K562 (cell line): ENCODE data around the gene BCL10. TPM values are rescaled to one million over a fixed set of nuclear protein-coding genes. Genes with fewer than 3 reads are reported as not detected.

Experiments used
- ETS1 ChIP-seq: conservative IDR thresholded peaks from 2 replicates; pipeline ENCODE4 v1.6.1; 2011; ENCODE audit warnings: low read depth, mild to moderate bottlenecking, low read length; ENCODE audit not compliant: control insufficient read depth
- ETV6 ChIP-seq, 3 experiments: fragments of 150-350 bp in 1 of 3; sonication (generic) in 1 of 3; formaldehyde crosslinking in 1 of 3; IDR thresholded peaks; 2 replicates each; pipeline versions ENCODE4 v1.6.1 to v1.8.0; 2014 to 2022; ENCODE audit warnings: borderline replicate concordance in 2 of 3, low read depth in 2 of 3, antibody characterized with exemption in 1 of 3, low read length in 1 of 3, mild to moderate bottlenecking in 1 of 3, missing genetic modification reagents in 1 of 3
- EWSR1 ChIP-seq: fragments of 450-650 bp; IDR thresholded peaks from 2 replicates; pipeline ENCODE4 v1.6.1; 2018; ENCODE audit warnings: borderline replicate concordance, mild to moderate bottlenecking, low read depth, moderate library complexity; ENCODE audit not compliant: partially characterized antibody
- FOXO4 ChIP-seq: fragments of 450-650 bp; formaldehyde crosslinking; IDR thresholded peaks from 2 replicates; pipeline ENCODE4 v1.4.0; 2020; ENCODE audit warnings: mild to moderate bottlenecking, moderate library complexity
- JUNB ChIP-seq: fragments of 450-650 bp; formaldehyde crosslinking; conservative IDR thresholded peaks from 2 replicates; pipeline ENCODE4 v1.4.0; 2020; ENCODE audit warnings: mild to moderate bottlenecking
- PML ChIP-seq: IDR thresholded peaks from 2 replicates; pipeline ENCODE4 v1.6.1; 2012; ENCODE audit warnings: low read length, inconsistent platforms
- RFX5 ChIP-seq: IDR thresholded peaks from 2 replicates; pipeline ENCODE4 v1.6.1; 2011; ENCODE audit warnings: low read depth, mild to moderate bottlenecking, improper control_type of control experiment, low read length
- SMARCC2 ChIP-seq: fragments of 450-650 bp; IDR thresholded peaks from 2 replicates; pipeline ENCODE4 v1.6.1; 2017; ENCODE audit warnings: antibody characterized with exemption, moderate library complexity, mild to moderate bottlenecking, low read depth
- ZBTB5 ChIP-seq: fragments of 450-650 bp; IDR thresholded peaks from 2 replicates; pipeline ENCODE4 v1.6.1; 2017; ENCODE audit warnings: antibody characterized with exemption
- ZNF232 ChIP-seq: sonication (generic); formaldehyde crosslinking; IDR thresholded peaks from 2 replicates; pipeline ENCODE4 v1.8.0; 2022; ENCODE audit warnings: mild to moderate bottlenecking, missing genetic modification reagents
- ZNF699 ChIP-seq: fragments of 250-450 bp; sonication (Bioruptor Pico); IDR thresholded peaks from 2 replicates; pipeline ENCODE4 v1.8.0; 2021; ENCODE audit warnings: mild to moderate bottlenecking, moderate library complexity; ENCODE audit not compliant: insufficient replicate concordance
- polyA plus RNA-seq, 8 experiments: library from polyadenylated mRNA; depleted of rRNA in 4 of 8; stranded (reverse) in 5 of 8; unstranded in 3 of 8; fragments of >200 nt; fragmentation: Nextera tagmentation in 2 of 8; fragmentation: Illumina TruSeq in 1 of 8; extraction: Ambion mirVana in 2 of 8; extraction: Trizol in 1 of 8; gene quantifications; 2 replicates each; pipeline versions ENCODE4 v1.2.1 to v1.2.3, GENCODE V29; 2011 to 2014; ENCODE audit warnings: inconsistent platforms in 1 of 8, missing spikeins in 1 of 8
- total RNA-seq, 7 experiments: library from RNA; depleted of rRNA in 6 of 7; stranded (reverse); fragments of >200 nt in 6 of 7; fragmentation: Illumina TruSeq in 2 of 7; extraction: Trizol in 2 of 7; gene quantifications; 2 replicates each; pipeline versions ENCODE4 v1.2.1 to v1.2.3, GENCODE V29; 2011 to 2021; ENCODE audit warnings: low replicate concordance in 1 of 7
- TF ChIP-seq, protein P1 (sequence below): fragments of 250-450 bp; sonication (Bioruptor Pico); IDR thresholded peaks from 2 replicates; pipeline ENCODE4 v1.4.0; 2020
- TF ChIP-seq, protein P2 (sequence below): fragments of 250-450 bp; sonication (Bioruptor Pico); IDR thresholded peaks from 2 replicates; pipeline ENCODE4 v1.8.0; 2021; ENCODE audit warnings: mild to moderate bottlenecking, moderate library complexity

The BCL10 gene
- total and polyA plus RNA-seq, 9 of the 15 experiments (the other 6 are each of a cell fraction or from before 2014, with no cell fraction given) = 8.0 to 19.4 (median 12.3) TPM

DNA sequence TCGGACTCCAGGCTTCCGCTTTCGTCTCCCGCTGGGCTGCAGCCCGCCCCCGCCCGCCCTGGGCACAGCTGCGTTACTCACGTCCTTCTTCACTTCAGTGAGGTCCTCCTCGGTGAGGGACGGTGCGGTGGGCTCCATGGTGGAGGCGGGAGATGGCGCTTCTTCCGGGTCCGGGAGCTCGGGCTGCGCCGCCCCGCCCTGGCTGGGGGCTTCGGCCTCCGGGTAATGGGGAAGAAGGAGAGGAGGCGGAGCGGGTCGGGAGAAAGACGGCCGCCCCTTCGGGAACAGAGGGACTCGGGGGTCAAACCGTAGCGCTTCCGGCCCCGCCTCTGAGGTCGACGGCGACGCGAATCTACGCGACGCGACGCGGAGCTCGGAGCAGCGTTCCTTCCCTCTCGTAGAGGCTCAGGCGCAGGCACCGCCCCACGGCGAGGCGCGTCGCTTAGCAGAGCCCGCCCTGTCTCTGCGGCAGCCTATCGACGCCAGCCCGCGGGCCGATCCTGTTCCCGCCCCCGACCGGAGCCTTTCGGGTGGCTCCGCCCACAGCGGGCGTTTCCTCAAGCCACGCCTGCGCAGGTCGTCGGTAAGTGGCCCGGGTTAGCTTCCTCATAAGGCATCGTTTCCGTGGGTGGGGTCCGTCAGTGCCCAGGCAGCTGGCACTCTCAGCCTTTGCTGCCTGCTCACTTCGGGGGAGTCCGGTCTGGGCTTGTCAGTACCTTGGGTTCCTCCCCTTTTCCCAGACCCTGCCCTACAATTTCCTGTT, at the start of gene BCL10 (continued):
- TF ChIP-seq ETS1 (no peak), RFX5 (no peak), ZNF232 (CRISPR knock-in tag) (no peak), JUNB (no peak), SMARCC2 (no peak), ZNF699 (no peak), EWSR1 (no peak), ZBTB5 (no peak), PML (no peak; the same call in 1 of the 2 replicates), ETV6 (IDR thresholded peaks at IDR 0.05; ENCODE audit: borderline replicate concordance in 1 of 2, low read depth in 2 of 2, low read length in 1 of 2) (no peak), ETV6 (CRISPR knock-in tag; IDR thresholded peaks at IDR 0.05; ENCODE audit: borderline replicate concordance) (no peak), FOXO4 (CRISPR knock-in tag) (no peak)
- TF ChIP-seq, protein P1, sequence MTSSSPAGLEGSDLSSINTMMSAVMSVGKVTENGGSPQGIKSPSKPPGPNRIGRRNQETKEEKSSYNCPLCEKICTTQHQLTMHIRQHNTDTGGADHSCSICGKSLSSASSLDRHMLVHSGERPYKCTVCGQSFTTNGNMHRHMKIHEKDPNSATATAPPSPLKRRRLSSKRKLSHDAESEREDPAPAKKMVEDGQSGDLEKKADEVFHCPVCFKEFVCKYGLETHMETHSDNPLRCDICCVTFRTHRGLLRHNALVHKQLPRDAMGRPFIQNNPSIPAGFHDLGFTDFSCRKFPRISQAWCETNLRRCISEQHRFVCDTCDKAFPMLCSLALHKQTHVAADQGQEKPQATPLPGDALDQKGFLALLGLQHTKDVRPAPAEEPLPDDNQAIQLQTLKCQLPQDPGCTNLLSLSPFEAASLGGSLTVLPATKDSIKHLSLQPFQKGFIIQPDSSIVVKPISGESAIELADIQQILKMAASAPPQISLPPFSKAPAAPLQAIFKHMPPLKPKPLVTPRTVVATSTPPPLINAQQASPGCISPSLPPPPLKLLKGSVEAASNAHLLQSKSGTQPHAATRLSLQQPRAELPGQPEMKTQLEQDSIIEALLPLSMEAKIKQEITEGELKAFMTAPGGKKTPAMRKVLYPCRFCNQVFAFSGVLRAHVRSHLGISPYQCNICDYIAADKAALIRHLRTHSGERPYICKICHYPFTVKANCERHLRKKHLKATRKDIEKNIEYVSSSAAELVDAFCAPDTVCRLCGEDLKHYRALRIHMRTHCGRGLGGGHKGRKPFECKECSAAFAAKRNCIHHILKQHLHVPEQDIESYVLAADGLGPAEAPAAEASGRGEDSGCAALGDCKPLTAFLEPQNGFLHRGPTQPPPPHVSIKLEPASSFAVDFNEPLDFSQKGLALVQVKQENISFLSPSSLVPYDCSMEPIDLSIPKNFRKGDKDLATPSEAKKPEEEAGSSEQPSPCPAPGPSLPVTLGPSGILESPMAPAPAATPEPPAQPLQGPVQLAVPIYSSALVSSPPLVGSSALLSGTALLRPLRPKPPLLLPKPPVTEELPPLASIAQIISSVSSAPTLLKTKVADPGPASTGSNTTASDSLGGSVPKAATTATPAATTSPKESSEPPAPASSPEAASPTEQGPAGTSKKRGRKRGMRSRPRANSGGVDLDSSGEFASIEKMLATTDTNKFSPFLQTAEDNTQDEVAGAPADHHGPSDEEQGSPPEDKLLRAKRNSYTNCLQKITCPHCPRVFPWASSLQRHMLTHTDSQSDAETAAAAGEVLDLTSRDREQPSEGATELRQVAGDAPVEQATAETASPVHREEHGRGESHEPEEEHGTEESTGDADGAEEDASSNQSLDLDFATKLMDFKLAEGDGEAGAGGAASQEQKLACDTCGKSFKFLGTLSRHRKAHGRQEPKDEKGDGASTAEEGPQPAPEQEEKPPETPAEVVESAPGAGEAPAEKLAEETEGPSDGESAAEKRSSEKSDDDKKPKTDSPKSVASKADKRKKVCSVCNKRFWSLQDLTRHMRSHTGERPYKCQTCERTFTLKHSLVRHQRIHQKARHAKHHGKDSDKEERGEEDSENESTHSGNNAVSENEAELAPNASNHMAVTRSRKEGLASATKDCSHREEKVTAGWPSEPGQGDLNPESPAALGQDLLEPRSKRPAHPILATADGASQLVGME = no peak
- TF ChIP-seq, protein P2, sequence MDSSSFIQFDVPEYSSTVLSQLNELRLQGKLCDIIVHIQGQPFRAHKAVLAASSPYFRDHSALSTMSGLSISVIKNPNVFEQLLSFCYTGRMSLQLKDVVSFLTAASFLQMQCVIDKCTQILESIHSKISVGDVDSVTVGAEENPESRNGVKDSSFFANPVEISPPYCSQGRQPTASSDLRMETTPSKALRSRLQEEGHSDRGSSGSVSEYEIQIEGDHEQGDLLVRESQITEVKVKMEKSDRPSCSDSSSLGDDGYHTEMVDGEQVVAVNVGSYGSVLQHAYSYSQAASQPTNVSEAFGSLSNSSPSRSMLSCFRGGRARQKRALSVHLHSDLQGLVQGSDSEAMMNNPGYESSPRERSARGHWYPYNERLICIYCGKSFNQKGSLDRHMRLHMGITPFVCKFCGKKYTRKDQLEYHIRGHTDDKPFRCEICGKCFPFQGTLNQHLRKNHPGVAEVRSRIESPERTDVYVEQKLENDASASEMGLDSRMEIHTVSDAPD = no peak
